ENCODE data around the gene P3H4.

P3H4 gene

GRCh38 chr17:41823580-41823979 is 11.8 kb upstream of the P3H4 start:
- no peaks in the 10 kb centered on the region for H4K20me1 ChIP-seq (ENCODE audit: insufficient read depth, low read length)
- no peaks in the 10 kb centered on the region for H3K79me2 ChIP-seq (ENCODE audit: low read length)
- no peaks in the 10 kb centered on the region for H3K9me3 ChIP-seq (replicated peaks; ENCODE audit: insufficient read depth, low read length)
- H3K9ac ChIP-seq (ENCODE audit: low read length), result no peak overlapping the region
- H3K36me3 ChIP-seq (replicated peaks; ENCODE audit: insufficient read depth, low read length), result no peaks in the 10 kb centered on the region
- H3K4me1 ChIP-seq (ENCODE audit: low read length), result no peaks in the 10 kb centered on the region
- H3K4me2 ChIP-seq (ENCODE audit: low read depth, low read length), result no peak overlapping the region
- no peak for DNase-seq
- peaks cover 9% of the 10 kb centered on the region for H3K27me3 ChIP-seq (replicated peaks; ENCODE audit: insufficient read depth, low read length)
- H3K27ac ChIP-seq (ENCODE audit: low read length), result no peak overlapping the region
- H3F3A ChIP-seq (ENCODE audit: insufficient read depth, low read length), result no peaks in the 10 kb centered on the region
- H2AFZ ChIP-seq (ENCODE audit: low read length), result no peak overlapping the region
- H3K9me2 ChIP-seq (replicated peaks; ENCODE audit: insufficient read depth, low read length), result no peaks in the 10 kb centered on the region
- TF ChIP-seq, protein P1, sequence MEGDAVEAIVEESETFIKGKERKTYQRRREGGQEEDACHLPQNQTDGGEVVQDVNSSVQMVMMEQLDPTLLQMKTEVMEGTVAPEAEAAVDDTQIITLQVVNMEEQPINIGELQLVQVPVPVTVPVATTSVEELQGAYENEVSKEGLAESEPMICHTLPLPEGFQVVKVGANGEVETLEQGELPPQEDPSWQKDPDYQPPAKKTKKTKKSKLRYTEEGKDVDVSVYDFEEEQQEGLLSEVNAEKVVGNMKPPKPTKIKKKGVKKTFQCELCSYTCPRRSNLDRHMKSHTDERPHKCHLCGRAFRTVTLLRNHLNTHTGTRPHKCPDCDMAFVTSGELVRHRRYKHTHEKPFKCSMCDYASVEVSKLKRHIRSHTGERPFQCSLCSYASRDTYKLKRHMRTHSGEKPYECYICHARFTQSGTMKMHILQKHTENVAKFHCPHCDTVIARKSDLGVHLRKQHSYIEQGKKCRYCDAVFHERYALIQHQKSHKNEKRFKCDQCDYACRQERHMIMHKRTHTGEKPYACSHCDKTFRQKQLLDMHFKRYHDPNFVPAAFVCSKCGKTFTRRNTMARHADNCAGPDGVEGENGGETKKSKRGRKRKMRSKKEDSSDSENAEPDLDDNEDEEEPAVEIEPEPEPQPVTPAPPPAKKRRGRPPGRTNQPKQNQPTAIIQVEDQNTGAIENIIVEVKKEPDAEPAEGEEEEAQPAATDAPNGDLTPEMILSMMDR (IDR thresholded peaks at IDR 0.05; ENCODE audit: low read length), result no peak
- TF ChIP-seq EZH2phosphoT487 (IDR thresholded peaks at IDR 0.05; ENCODE audit: low read length), result no peak
- TF ChIP-seq EZH2 (optimal IDR thresholded peaks at IDR 0.05; ENCODE audit: low read depth, low read length), result no peak
- H3K4me3 ChIP-seq (ENCODE audit: low read length), result no peak overlapping the region

DNA sequence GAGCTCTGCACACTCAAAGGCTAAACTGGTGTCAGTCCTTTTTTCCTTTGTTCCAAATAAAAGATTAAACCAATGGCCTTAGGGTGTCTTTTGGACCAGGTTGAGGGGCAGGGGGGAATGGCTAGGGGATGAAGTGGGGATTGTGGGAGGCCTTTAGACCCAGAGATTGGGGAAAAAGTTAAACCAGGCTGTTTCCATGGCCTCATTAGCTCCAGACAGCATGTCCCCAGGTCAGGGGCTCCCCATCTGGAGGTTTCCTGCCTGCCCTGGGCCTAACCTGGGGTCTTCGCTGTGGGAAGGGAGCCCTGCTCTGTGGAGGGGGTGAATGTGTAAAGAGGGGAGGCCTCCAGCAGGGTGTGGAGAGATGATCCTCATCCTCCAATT is 11.4 kb upstream of the P3H4 start:
- Histone ChIP-seq H3F3A (ENCODE audit: insufficient read depth, low read length) (no peaks in the 10 kb centered on the region), H3K27ac (ENCODE audit: low read length) (no peak overlapping the region), H3K4me3 (ENCODE audit: low read length) (no peak overlapping the region), H3K79me2 (ENCODE audit: low read length) (no peaks in the 10 kb centered on the region), H3K9me3 (replicated peaks; ENCODE audit: insufficient read depth, low read length) (no peaks in the 10 kb centered on the region), H3K4me2 (ENCODE audit: low read depth, low read length) (no peak overlapping the region), H2AFZ (ENCODE audit: low read length) (no peak overlapping the region), H3K9me2 (replicated peaks; ENCODE audit: insufficient read depth, low read length) (no peaks in the 10 kb centered on the region), H3K36me3 (replicated peaks; ENCODE audit: insufficient read depth, low read length) (no peaks in the 10 kb centered on the region), H3K4me1 (ENCODE audit: low read length) (no peaks in the 10 kb centered on the region), H3K9ac (ENCODE audit: low read length) (no peak overlapping the region), H4K20me1 (ENCODE audit: insufficient read depth, low read length) (no peaks in the 10 kb centered on the region), H3K27me3 (replicated peaks; ENCODE audit: insufficient read depth, low read length) (peaks cover 9% of the 10 kb centered on the region)
- no peak for DNase-seq
- TF ChIP-seq, protein P1 (IDR thresholded peaks at IDR 0.05; ENCODE audit: low read length), result no peak

- Histone ChIP-seq H3K9ac (ENCODE audit: low read length) (no peak overlapping the region), H3K4me1 (ENCODE audit: low read length) (no peaks in the 10 kb centered on the region), H3K36me3 (replicated peaks; ENCODE audit: insufficient read depth, low read length) (no peaks in the 10 kb centered on the region), H3K9me2 (replicated peaks; ENCODE audit: insufficient read depth, low read length) (no peaks in the 10 kb centered on the region), H3K27me3 (replicated peaks; ENCODE audit: insufficient read depth, low read length) (peaks cover 9% of the 10 kb centered on the region), H2AFZ (ENCODE audit: low read length) (no peak overlapping the region), H3F3A (ENCODE audit: insufficient read depth, low read length) (no peaks in the 10 kb centered on the region), H3K79me2 (ENCODE audit: low read length) (no peaks in the 10 kb centered on the region), H4K20me1 (ENCODE audit: insufficient read depth, low read length) (no peaks in the 10 kb centered on the region), H3K9me3 (replicated peaks; ENCODE audit: insufficient read depth, low read length) (no peaks in the 10 kb centered on the region), H3K4me3 (ENCODE audit: low read length) (no peak overlapping the region), H3K27ac (ENCODE audit: low read length) (no peak overlapping the region), H3K4me2 (ENCODE audit: low read depth, low read length) (no peak overlapping the region)
- no peak for DNase-seq
- TF ChIP-seq EZH2phosphoT487 (IDR thresholded peaks at IDR 0.05; ENCODE audit: low read length) (no peak), EZH2 (optimal IDR thresholded peaks at IDR 0.05; ENCODE audit: low read depth, low read length) (no peak)
- TF ChIP-seq, protein P1 (IDR thresholded peaks at IDR 0.05; ENCODE audit: low read length), result no peak
Measured at GRCh38 chr17:41822216-41823140, 10.7 kb upstream of the P3H4 start.
